ENCODE measurements around the gene TBC1D12.
A peak's percentile ranks its signal among the peaks of the same experiment; 100 is the strongest.
"Not testable (repeated sequence)": the region's sequence is repeated elsewhere in the genome, so short reads cannot be mapped to it uniquely, and the experiment has no call there.

The TBC1D12 gene

DNA sequence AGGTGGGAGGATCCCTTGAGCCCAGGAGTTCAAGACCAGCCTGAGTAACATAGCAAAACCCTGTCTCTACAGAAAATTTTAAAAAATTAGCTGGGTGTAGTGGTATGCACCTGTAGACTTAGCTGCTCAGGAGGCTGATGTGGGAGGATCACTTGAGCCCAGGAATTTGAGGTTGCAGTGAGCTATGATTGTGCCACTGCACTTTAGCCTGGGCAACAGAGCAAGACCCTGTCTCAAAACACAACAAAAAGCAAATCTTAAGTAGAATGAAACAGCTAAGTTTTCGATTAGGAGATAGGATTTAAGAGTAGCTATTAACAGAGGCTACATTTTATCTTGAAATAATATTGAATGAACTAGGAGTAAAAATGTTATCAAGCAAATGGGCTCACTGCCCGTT is 139.9 kb downstream of the TBC1D12 start:
- DNase-seq (ENCODE audit: low read depth in 2 of 2, low spot score in 1 of 2), result not testable (repeated sequence)

DNA sequence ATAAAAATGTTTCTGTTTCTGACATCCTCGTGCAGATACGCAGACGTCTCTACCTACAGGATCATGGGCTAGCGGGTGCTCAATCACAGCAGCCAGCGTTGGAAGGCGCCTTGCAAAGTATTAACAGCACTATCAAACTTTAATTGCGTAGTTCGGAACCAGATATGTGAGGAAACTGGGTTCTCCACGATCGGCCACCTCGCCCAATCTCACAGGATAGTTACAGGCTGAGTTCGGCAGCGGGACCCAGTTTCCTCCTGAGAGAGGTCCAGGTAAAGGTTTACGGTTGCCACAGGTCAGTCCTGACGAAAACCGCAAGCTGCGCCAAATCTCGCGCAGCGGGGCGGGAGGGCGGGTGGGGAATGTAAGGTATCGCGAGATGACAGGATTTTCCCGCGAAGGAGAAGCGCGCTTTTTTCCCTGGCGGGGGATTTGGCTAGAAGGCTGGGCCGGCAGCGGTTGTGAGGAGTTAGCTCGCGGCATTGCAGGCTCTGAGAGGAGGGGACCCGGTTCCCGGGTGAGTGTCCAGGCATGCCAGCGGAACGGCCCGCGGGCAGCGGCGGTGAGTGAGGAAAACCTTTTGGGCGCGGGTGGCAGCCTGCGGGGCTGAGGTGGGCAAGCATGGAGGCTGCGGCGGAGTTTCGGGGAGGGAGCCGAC is 143.2 kb downstream of the TBC1D12 start, which contains the start of gene HELLS:
TSS of gene HELLS (plus strand) at position 398 of the 658 bp plus-strand sequence. CDS start at position 532, 134 bp downstream.
- DNase-seq (ENCODE audit: low read depth in 2 of 2, low spot score in 1 of 2), result peak; percentile 27 to 41

- DNase-seq (ENCODE audit: low read depth in 2 of 2, low spot score in 1 of 2), result no peak
Measured at GRCh38 chr10:94546049-94546900, 143.9 kb downstream of the TBC1D12 start.

DNA sequence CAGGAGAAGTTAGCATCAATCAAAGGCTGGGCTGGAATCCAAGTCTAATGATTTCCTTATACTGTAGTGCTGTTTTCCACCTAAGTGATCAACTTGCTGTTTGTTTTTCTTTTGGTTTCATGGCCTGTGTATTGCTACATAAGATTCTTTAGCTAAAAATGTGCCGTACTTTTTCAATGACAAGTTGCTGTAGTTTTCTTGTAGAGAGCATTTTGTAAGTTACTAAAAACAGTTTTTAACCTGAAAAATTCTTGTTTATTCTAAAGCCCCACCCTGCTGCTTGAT is 144.5 kb downstream of the TBC1D12 start:
- no peak for DNase-seq (ENCODE audit: low read depth in 2 of 2, low spot score in 1 of 2)

DNA sequence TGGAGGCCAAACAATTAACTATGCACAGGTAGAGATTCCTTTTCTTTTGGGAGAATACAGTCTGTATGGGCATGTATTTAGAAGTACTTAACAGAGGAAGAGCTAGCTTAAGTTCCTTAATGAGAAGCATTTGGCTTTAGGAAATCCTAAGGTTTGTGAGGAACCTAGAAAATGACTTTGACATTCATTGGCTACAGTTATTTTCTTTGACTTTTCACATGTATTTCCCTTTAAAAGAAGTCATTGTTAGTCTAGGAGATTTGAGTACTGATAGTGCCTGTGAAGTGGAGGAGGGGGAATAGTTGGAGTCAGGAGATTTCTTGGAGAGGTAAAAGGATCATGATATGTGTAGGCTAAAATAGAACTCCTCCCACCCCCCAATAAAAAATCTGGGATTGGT is 146.9 kb downstream of the TBC1D12 start:
- DNase-seq (ENCODE audit: low read depth in 2 of 2, low spot score in 1 of 2), result no peak

GRCh38 chr10:94567714-94568307 is 165.5 kb downstream of the TBC1D12 start:
- not testable (repeated sequence) for DNase-seq (ENCODE audit: low read depth in 2 of 2, low spot score in 1 of 2)

DNA sequence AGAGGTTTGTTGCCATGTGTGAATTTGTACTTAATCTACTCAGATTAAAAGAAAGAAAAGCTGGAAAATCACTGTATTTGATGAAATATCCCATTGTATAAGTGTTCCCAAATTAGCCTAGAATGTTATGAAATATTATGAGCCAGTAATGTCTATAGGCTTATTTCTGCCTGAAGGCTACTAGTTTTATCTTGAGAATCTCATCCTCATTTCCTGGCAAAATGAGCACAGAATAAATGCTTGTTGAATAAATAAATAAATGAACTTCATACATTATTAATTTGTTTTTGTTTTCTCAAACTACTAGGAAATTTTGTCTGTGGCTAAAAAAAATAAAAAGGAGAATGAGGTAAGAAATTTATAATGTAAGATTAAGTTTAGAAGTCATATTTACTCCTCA is 168.7 kb downstream of the TBC1D12 start:
- DNase-seq (ENCODE audit: low read depth in 2 of 2, low spot score in 1 of 2), result no peak

DNA sequence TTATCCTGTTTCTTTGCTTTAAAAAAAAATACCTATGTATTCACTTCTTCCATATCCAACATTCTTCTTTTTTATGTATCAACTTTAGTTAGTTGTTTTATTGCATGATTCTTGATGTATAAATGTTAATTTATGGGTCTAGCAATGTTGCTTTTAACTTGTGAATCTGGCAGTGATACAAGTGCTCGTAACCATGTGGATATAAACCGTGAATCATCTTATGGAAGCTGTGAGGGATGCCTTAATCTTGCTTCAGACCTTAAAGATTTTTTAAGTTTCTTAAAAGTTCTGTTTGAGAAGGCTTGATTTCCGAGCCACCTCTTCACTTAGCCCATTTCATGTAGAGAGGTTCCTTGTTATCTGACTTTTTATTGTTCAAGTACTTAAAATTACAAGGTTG is 169.2 kb downstream of the TBC1D12 start:
- DNase-seq (ENCODE audit: low read depth in 2 of 2, low spot score in 1 of 2), result no peak

DNA sequence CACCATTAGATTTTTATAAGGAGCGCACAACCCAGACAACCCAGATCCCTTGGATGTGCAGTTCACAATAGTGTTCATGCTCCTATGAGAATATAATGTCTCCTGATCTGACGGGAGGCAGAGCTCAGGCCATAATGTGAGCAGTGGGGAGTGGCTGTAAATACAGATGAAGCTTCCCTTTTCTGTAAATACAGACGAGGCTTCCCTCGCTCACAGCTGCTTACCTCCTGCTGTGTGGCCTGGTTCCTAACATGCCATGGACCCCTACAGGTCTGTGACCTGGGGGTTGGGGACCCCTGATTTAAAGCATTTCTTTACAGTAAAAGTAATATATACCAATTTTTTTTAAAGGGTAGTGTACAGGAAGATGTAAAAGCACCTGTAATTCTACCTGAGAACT is 176.4 kb downstream of the TBC1D12 start:
- no peak for DNase-seq (ENCODE audit: low read depth in 2 of 2, low spot score in 1 of 2)

- no peak for DNase-seq (ENCODE audit: low read depth in 2 of 2, low spot score in 1 of 2)
Measured at GRCh38 chr10:94583124-94583523, 180.8 kb downstream of the TBC1D12 start.

All from stimulated activated CD8-positive, alpha-beta memory T cell treated with anti-CD3 and anti-CD28 coated beads, Interleukin-4, amount 100 ng/mL, for 4 hours (primary cell).